Globus pallidus (tissue), 1 donor: ENCODE measurements around the gene EDARADD.

Experiments used
- DNase-seq: peaks from one replicate; pipeline ENCODE4 v3.0.0-alpha.2; 2015; ENCODE audit warnings: low spot score

Gene EDARADD

GRCh38 chr1:236516929-236517704 is 123.0 kb downstream of the EDARADD start:
- no peak for DNase-seq

- no peak for DNase-seq
Observed at GRCh38 chr1:236518322-236518721, 124.2 kb downstream of the EDARADD start.

GRCh38 chr1:236520445-236521005 is 126.4 kb downstream of the EDARADD start:
- no peak for DNase-seq

GRCh38 chr1:236522937-236523703 is 129.0 kb downstream of the EDARADD start:
- peak; percentile 12 for DNase-seq

GRCh38 chr1:236523704-236524141 is 129.6 kb downstream of the EDARADD start, which contains the start of gene LGALS8:
TSS of gene LGALS8 (plus strand) at chr1:236523982. CDS start at chr1:236526071, 2,089 bp downstream.
- DNase-seq: peak; percentile 67

- peak; percentile 60 for DNase-seq
Observed at GRCh38 chr1:236524142-236524894, 130.2 kb downstream of the EDARADD start.

GRCh38 chr1:236524895-236525184 is 130.8 kb downstream of the EDARADD start:
- peak; percentile 33 for DNase-seq

GRCh38 chr1:236526079-236526478 is 132.0 kb downstream of the EDARADD start:
- DNase-seq: no peak

GRCh38 chr1:236530286-236530685 is 136.2 kb downstream of the EDARADD start:
- DNase-seq: no peak

GRCh38 chr1:236530959-236531358 is 136.9 kb downstream of the EDARADD start:
- DNase-seq: no peak

GRCh38 chr1:236532850-236533249 is 138.8 kb downstream of the EDARADD start:
- no peak for DNase-seq

GRCh38 chr1:236534151-236534651 is 140.1 kb downstream of the EDARADD start:
- DNase-seq: no peak
